ENCODE results near the gene TNFRSF19.
"Not testable (repeated sequence)": the region's sequence is repeated elsewhere in the genome, so short reads cannot be mapped to it uniquely, and the experiment has no call there.

The TNFRSF19 gene, protein sequence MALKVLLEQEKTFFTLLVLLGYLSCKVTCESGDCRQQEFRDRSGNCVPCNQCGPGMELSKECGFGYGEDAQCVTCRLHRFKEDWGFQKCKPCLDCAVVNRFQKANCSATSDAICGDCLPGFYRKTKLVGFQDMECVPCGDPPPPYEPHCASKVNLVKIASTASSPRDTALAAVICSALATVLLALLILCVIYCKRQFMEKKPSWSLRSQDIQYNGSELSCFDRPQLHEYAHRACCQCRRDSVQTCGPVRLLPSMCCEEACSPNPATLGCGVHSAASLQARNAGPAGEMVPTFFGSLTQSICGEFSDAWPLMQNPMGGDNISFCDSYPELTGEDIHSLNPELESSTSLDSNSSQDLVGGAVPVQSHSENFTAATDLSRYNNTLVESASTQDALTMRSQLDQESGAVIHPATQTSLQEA

GRCh38 chr13:23570099-23570920 is at the start of gene TNFRSF19:
TSS of gene TNFRSF19 (plus strand) at chr13:23570412. CDS start at chr13:23590184, 19,772 bp downstream.
- TF ChIP-seq CTCF (IDR thresholded peaks at IDR 0.05; ENCODE audit: borderline replicate concordance, insufficient read depth, low read depth, low read length) = no peak
- peak within 1 kb of the TSS; percentile 47 for H3K4me3 ChIP-seq (ENCODE audit: low read depth, low read length)

DNA sequence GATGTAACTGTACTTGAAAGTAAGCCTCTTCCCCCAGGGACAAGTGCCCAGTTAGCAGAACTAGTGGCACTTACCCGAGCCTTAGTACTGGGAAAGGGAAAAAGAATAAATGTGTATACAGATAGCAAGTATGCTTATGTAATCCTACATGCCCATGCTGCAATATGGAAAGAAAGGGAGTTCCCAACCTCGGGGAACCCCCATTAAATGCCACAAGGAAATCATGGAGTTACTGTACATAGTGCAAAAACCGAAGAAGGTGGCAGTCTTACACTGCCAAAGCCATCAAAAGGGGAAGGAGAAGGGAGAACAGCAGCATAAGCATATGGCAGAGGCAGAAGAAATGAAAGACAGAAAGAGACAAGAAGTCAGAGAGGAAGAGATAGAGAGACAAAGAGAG is 40.3 kb upstream of the TNFRSF19 start:
- not testable (repeated sequence) for H3K4me3 ChIP-seq (ENCODE audit: low read depth, low read length)

DNA sequence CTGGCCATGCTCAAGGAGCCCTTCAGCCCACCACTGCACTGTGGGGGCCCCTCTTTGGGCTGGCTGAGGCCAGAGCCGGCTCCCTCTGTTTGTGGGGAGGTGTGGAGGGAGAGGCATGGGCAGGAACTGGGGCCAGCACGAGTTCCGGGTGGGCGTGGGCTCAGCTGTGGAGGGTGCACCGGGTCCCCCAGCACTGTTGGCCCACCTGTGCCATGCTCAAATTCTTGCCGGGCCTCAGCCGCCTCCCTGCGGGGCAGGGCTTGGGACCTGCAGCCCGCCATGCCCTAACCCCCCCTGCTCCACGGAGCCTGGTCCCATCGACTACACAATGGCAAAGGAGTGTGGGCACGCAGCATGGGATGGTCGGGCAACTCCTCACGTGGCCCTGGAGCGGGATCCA is 38.8 kb upstream of the TNFRSF19 start:
- TF ChIP-seq CTCF (IDR thresholded peaks at IDR 0.05; ENCODE audit: borderline replicate concordance, insufficient read depth, low read depth, low read length) = no peak

GRCh38 chr13:23534090-23534489 is 36.1 kb upstream of the TNFRSF19 start:
- TF ChIP-seq CTCF (IDR thresholded peaks at IDR 0.05; ENCODE audit: borderline replicate concordance, insufficient read depth, low read depth, low read length) = no peak
- H3K4me3 ChIP-seq (ENCODE audit: low read depth, low read length) = no peak overlapping the region

More for the DNA sequence above, 38.8 kb upstream of the TNFRSF19 start:
- H3K4me3 ChIP-seq (ENCODE audit: low read depth, low read length) = no peak overlapping the region

- TF ChIP-seq CTCF (IDR thresholded peaks at IDR 0.05; ENCODE audit: borderline replicate concordance, insufficient read depth, low read depth, low read length) = no peak
- no peak overlapping the region for H3K4me3 ChIP-seq (ENCODE audit: low read depth, low read length)
These were observed 28.9 kb upstream of the TNFRSF19 start for GRCh38 chr13:23541221-23541824.

DNA sequence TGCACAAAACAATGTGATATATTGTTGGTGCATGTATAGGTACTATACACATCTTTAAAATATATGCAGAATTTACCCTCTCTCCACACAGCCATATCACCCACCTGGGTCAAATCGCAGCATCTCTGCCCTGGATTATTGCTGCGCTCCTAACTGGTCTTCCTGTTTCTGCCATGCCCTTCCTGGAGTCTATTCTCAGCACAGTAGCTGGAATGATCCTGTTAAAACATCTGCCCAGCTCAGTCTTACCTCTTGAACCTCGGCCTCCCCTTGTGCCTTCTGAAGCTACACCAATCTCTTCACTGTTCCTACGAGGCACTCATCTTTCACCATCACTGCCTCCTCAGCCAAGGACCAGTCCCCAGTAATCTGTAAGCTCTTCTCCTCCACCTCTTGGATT is 25.5 kb upstream of the TNFRSF19 start:
- TF ChIP-seq CTCF (IDR thresholded peaks at IDR 0.05; ENCODE audit: borderline replicate concordance, insufficient read depth, low read depth, low read length) = no peak
- no peak overlapping the region for H3K4me3 ChIP-seq (ENCODE audit: low read depth, low read length)

GRCh38 chr13:23547000-23547590 is 23.1 kb upstream of the TNFRSF19 start:
- TF ChIP-seq CTCF (IDR thresholded peaks at IDR 0.05; ENCODE audit: borderline replicate concordance, insufficient read depth, low read depth, low read length) = no peak
- no peak overlapping the region for H3K4me3 ChIP-seq (ENCODE audit: low read depth, low read length)

Data from GM12875 (cell line).